ENCODE results near the gene SEPTIN2. TPM values are rescaled to one million over a fixed set of nuclear protein-coding genes. Genes with fewer than 3 reads are reported as not detected.

SEPTIN2 gene
- total RNA-seq, 1 experiment from 2014 or later: 500 TPM

- Histone ChIP-seq H3F3A (ENCODE audit: insufficient read depth, low read depth) (peaks cover 17% of the 10 kb centered on the region; the same call in 1 of the 2 replicates), H3K9me2 (ENCODE audit: insufficient read depth) (no peaks in the 10 kb centered on the region), H3K4me1 (replicated peaks; ENCODE audit: insufficient read depth) (peaks cover 36% of the 10 kb centered on the region), H4K20me1 (ENCODE audit: insufficient read depth) (peaks cover 7% of the 10 kb centered on the region; the same call in 1 of the 2 replicates), H3K9me3 (ENCODE audit: insufficient read depth, low read depth) (no peaks in the 10 kb centered on the region), H3K27ac (no peak overlapping the region), H3K36me3 (ENCODE audit: low read depth) (0 out of 2 replicates have a peak, but pooled peaks cover 16% of the 10 kb centered on the region), H3K4me3 (no peak overlapping the region), H3K27me3 (ENCODE audit: insufficient read depth, low read depth) (no peaks in the 10 kb centered on the region), H3K79me2 (ENCODE audit: low read depth) (peaks cover 66% of the 10 kb centered on the region), H3K4me2 (peak overlapping the region; percentile 90; the same call in 1 of the 2 replicates), H2AFZ (no peak overlapping the region)
- BruUV-seq (replicated peaks): no TSS peak
- intact Hi-C loops (cut with micrococcal nuclease; ENCODE audit: unreplicated experiment): loop anchor here (5.0 to 10.0 kb wide), 7 partner anchors 41 to 504 kb away; partner anchors contain the start of genes HDLBP, ING5, PASK and SEPTIN2
- DNase-seq: no peak
- POLR2A ChIA-PET (ENCODE audit: unreplicated experiment): interaction anchor here (0.6 to 0.7 kb wide), 2 partner anchors 10 to 377 kb away, joined by 3 to 10 read pairs; no protein-coding TSS in a partner anchor
- TF ChIP-seq CTCF (conservative IDR thresholded peaks at IDR 0.05) (no peak), EZH2 (IDR thresholded peaks at IDR 0.05; ENCODE audit: low read depth) (no peak)
- CTCF ChIA-PET: no interaction called here
These were observed 42.7 kb downstream of the SEPTIN2 start for GRCh38 chr2:241358470-241358869.

GRCh38 chr2:241359481-241360045, 43.8 kb downstream of the SEPTIN2 start:
- no peak for DNase-seq
- no peak overlapping the region for H2AFZ ChIP-seq
- H3K36me3 ChIP-seq (ENCODE audit: low read depth): 0 out of 2 replicates have a peak, but pooled peaks cover 13% of the 10 kb centered on the region
- POLR2A ChIA-PET (ENCODE audit: unreplicated experiment): no interaction called here
- no peaks in the 10 kb centered on the region for H3K9me2 ChIP-seq (ENCODE audit: insufficient read depth)
- intact Hi-C loops (cut with micrococcal nuclease; ENCODE audit: unreplicated experiment): loop anchor here (5.0 to 10.0 kb wide), 7 partner anchors 42 to 505 kb away; partner anchors contain the start of genes HDLBP, ING5, PASK and SEPTIN2
- peaks cover 27% of the 10 kb centered on the region for H3K4me1 ChIP-seq (replicated peaks; ENCODE audit: insufficient read depth)
- TF ChIP-seq CTCF (conservative IDR thresholded peaks at IDR 0.05) (no peak), EZH2 (IDR thresholded peaks at IDR 0.05; ENCODE audit: low read depth) (no peak)
- no peaks in the 10 kb centered on the region for H3K27me3 ChIP-seq (ENCODE audit: insufficient read depth, low read depth)
- peaks cover 72% of the 10 kb centered on the region for H3K79me2 ChIP-seq (ENCODE audit: low read depth)
- peaks cover 6% of the 10 kb centered on the region; the same call in 1 of the 2 replicates for H4K20me1 ChIP-seq (ENCODE audit: insufficient read depth)
- H3K4me3 ChIP-seq: no peak overlapping the region
- peaks cover 7% of the 10 kb centered on the region; the same call in 1 of the 2 replicates for H3F3A ChIP-seq (ENCODE audit: insufficient read depth, low read depth)
- CTCF ChIA-PET: interaction anchor here (0.6 kb wide), 1 partner anchor 265 kb away, joined by 3 read pairs; no protein-coding TSS in a partner anchor
- no peak overlapping the region for H3K27ac ChIP-seq
- no peaks in the 10 kb centered on the region for H3K9me3 ChIP-seq (ENCODE audit: insufficient read depth, low read depth)
- BruUV-seq (replicated peaks): no TSS peak
- H3K4me2 ChIP-seq: no peak overlapping the region

- Histone ChIP-seq H3K79me2 (ENCODE audit: low read depth) (peaks cover 85% of the 10 kb centered on the region), H3K27ac (no peak overlapping the region), H3K4me1 (replicated peaks; ENCODE audit: insufficient read depth) (peaks cover 2% of the 10 kb centered on the region; the same call in 1 of the 2 replicates), H3F3A (ENCODE audit: insufficient read depth, low read depth) (no peaks in the 10 kb centered on the region), H2AFZ (no peak overlapping the region), H3K27me3 (ENCODE audit: insufficient read depth, low read depth) (no peaks in the 10 kb centered on the region), H3K4me3 (no peak overlapping the region), H3K9me3 (ENCODE audit: insufficient read depth, low read depth) (no peaks in the 10 kb centered on the region), H4K20me1 (ENCODE audit: insufficient read depth) (no peaks in the 10 kb centered on the region; the same call in 1 of the 2 replicates), H3K4me2 (no peak overlapping the region), H3K36me3 (ENCODE audit: low read depth) (0 out of 2 replicates have a peak, but pooled peaks cover 17% of the 10 kb centered on the region), H3K9me2 (ENCODE audit: insufficient read depth) (no peaks in the 10 kb centered on the region)
- TF ChIP-seq CTCF (conservative IDR thresholded peaks at IDR 0.05): no peak
- TF ChIP-seq EZH2 (IDR thresholded peaks at IDR 0.05; ENCODE audit: low read depth): no peak
- CTCF ChIA-PET: no interaction called here
- POLR2A ChIA-PET (ENCODE audit: unreplicated experiment): no interaction called here
- no TSS peak for BruUV-seq (replicated peaks)
- no peak for DNase-seq
- intact Hi-C loops (cut with micrococcal nuclease; ENCODE audit: unreplicated experiment): no loop called here
These were observed 47.7 kb downstream of the SEPTIN2 start for GRCh38 chr2:241363426-241363825.
